ENCODE data around the gene TMEM236.
A peak's percentile ranks its signal among the peaks of the same experiment; 100 is the strongest.

The TMEM236 gene

DNA sequence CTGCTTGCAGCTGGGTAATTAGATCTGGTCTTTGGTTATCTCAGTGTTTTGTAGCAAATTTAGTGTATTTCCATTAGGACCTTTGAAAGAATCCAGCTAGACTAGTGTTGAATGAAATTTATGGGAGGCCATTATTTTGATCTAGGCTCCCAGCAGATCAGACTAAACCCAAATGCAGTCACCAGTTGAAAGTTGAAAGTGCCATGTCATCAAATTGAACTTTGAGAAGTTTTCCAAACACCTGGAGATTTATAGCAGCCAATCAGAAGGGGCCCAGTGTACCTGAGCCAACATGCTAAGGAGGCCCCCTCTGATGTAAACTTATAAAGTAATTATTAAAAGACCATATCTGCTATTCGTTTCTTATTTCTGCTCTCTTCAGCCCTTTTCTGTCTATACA is 11.3 kb upstream of the TMEM236 start:
- Histone ChIP-seq H3K9me3 (ENCODE audit: insufficient read depth, low read length) (no peaks in the 10 kb centered on the region), H3F3A (ENCODE audit: insufficient read depth) (no peaks in the 10 kb centered on the region), H3K79me2 (ENCODE audit: insufficient read depth, low read length) (no peaks in the 10 kb centered on the region), H3K36me3 (ENCODE audit: low read length) (no peaks in the 10 kb centered on the region), H3K27me3 (ENCODE audit: low read length) (no peaks in the 10 kb centered on the region), H3K4me2 (ENCODE audit: low read depth, low read length, poor library complexity, severe bottlenecking) (no peak overlapping the region), H3K4me3 (ENCODE audit: insufficient read depth, low read length, poor library complexity, severe bottlenecking) (no peak overlapping the region), H3K9ac (ENCODE audit: low read length) (no peak overlapping the region), H4K20me1 (ENCODE audit: low read depth, low read length) (no peaks in the 10 kb centered on the region), H3K27ac (ENCODE audit: low read depth, low read length) (no peak overlapping the region), H3K9me2 (replicated peaks; ENCODE audit: insufficient read depth, low read length) (no peaks in the 10 kb centered on the region), H2AFZ (ENCODE audit: low read depth, low read length, severe bottlenecking) (no peak overlapping the region)
- TF ChIP-seq, protein P1, sequence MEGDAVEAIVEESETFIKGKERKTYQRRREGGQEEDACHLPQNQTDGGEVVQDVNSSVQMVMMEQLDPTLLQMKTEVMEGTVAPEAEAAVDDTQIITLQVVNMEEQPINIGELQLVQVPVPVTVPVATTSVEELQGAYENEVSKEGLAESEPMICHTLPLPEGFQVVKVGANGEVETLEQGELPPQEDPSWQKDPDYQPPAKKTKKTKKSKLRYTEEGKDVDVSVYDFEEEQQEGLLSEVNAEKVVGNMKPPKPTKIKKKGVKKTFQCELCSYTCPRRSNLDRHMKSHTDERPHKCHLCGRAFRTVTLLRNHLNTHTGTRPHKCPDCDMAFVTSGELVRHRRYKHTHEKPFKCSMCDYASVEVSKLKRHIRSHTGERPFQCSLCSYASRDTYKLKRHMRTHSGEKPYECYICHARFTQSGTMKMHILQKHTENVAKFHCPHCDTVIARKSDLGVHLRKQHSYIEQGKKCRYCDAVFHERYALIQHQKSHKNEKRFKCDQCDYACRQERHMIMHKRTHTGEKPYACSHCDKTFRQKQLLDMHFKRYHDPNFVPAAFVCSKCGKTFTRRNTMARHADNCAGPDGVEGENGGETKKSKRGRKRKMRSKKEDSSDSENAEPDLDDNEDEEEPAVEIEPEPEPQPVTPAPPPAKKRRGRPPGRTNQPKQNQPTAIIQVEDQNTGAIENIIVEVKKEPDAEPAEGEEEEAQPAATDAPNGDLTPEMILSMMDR (IDR thresholded peaks at IDR 0.05; ENCODE audit: insufficient read depth, low read length, poor library complexity, severe bottlenecking): no peak
- no peak for TF ChIP-seq EZH2phosphoT487 (conservative IDR thresholded peaks at IDR 0.05; ENCODE audit: low read length)

DNA sequence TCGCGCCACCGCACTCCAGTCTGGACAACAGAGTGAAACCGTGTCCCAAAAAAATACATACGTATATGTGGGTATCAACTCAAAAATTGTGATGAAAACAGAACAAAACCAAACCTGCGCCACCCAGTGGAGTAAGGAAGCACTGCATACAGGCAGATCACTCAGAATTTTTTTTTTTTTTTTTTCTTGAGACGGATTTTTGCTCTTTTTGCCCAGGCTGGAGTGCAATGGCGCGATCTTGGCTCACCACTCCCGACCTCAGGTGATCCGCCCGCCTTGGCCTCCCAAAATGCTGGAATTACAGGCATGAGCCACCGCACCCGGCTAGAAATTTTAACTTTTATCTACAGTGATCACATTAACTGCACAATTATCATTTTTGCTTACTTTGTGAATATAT is 9.1 kb upstream of the TMEM236 start:
- H3K9ac ChIP-seq (ENCODE audit: low read length): no peak overlapping the region
- no peaks in the 10 kb centered on the region for H3F3A ChIP-seq (ENCODE audit: insufficient read depth)
- no peaks in the 10 kb centered on the region for H4K20me1 ChIP-seq (ENCODE audit: low read depth, low read length)
- no peaks in the 10 kb centered on the region for H3K79me2 ChIP-seq (ENCODE audit: insufficient read depth, low read length)
- no peaks in the 10 kb centered on the region for H3K27me3 ChIP-seq (ENCODE audit: low read length)
- H2AFZ ChIP-seq (ENCODE audit: low read depth, low read length, severe bottlenecking): peak overlapping the region; percentile 80
- no peaks in the 10 kb centered on the region for H3K9me3 ChIP-seq (ENCODE audit: insufficient read depth, low read length)
- H3K9me2 ChIP-seq (replicated peaks; ENCODE audit: insufficient read depth, low read length): no peaks in the 10 kb centered on the region
- peak overlapping the region; percentile 42 for H3K4me2 ChIP-seq (ENCODE audit: low read depth, low read length, poor library complexity, severe bottlenecking)
- H3K27ac ChIP-seq (ENCODE audit: low read depth, low read length): no peak overlapping the region
- no peak overlapping the region for H3K4me3 ChIP-seq (ENCODE audit: insufficient read depth, low read length, poor library complexity, severe bottlenecking)
- H3K36me3 ChIP-seq (ENCODE audit: low read length): no peaks in the 10 kb centered on the region
- TF ChIP-seq, protein P1 (IDR thresholded peaks at IDR 0.05; ENCODE audit: insufficient read depth, low read length, poor library complexity, severe bottlenecking): peak; percentile 40
- no peak for TF ChIP-seq EZH2phosphoT487 (conservative IDR thresholded peaks at IDR 0.05; ENCODE audit: low read length)

DNA sequence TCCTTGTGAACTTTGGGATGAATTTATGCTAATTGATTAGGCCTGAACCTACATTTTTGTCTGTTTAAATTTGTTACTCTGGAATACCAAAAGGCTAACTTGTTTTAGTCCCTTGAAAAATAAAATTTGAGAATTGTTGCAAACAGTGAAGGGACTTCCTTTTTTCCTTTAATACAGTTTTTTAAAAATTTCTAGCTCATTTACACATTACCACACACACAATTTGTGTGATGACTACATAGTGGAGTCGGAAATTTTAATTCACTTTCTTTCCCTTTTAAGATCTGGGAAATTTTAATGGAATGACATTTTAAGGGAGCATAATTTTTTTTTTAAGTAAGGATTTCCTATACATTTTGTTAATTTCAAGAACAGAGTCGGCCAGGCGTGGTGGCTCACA is 8.6 kb upstream of the TMEM236 start:
- no peak overlapping the region for H3K4me2 ChIP-seq (ENCODE audit: low read depth, low read length, poor library complexity, severe bottlenecking)
- no peak overlapping the region for H3K4me3 ChIP-seq (ENCODE audit: insufficient read depth, low read length, poor library complexity, severe bottlenecking)
- no peak overlapping the region for H3K9ac ChIP-seq (ENCODE audit: low read length)
- no peaks in the 10 kb centered on the region for H3K27me3 ChIP-seq (ENCODE audit: low read length)
- TF ChIP-seq EZH2phosphoT487 (conservative IDR thresholded peaks at IDR 0.05; ENCODE audit: low read length): no peak
- TF ChIP-seq, protein P1 (IDR thresholded peaks at IDR 0.05; ENCODE audit: insufficient read depth, low read length, poor library complexity, severe bottlenecking): no peak
- no peaks in the 10 kb centered on the region for H3K36me3 ChIP-seq (ENCODE audit: low read length)
- no peak overlapping the region for H2AFZ ChIP-seq (ENCODE audit: low read depth, low read length, severe bottlenecking)
- no peak overlapping the region for H3K27ac ChIP-seq (ENCODE audit: low read depth, low read length)
- H3K79me2 ChIP-seq (ENCODE audit: insufficient read depth, low read length): no peaks in the 10 kb centered on the region
- H4K20me1 ChIP-seq (ENCODE audit: low read depth, low read length): no peaks in the 10 kb centered on the region
- no peaks in the 10 kb centered on the region for H3K9me3 ChIP-seq (ENCODE audit: insufficient read depth, low read length)
- no peaks in the 10 kb centered on the region for H3K9me2 ChIP-seq (replicated peaks; ENCODE audit: insufficient read depth, low read length)
- no peaks in the 10 kb centered on the region for H3F3A ChIP-seq (ENCODE audit: insufficient read depth)
